Measurements from ENCODE around the gene TRIM40. TPM values are rescaled to one million over a fixed set of nuclear protein-coding genes. Genes with fewer than 3 reads are reported as not detected.

The TRIM40 gene
- total and polyA plus RNA-seq, 2 experiments from 2014 or later = not detected

DNA sequence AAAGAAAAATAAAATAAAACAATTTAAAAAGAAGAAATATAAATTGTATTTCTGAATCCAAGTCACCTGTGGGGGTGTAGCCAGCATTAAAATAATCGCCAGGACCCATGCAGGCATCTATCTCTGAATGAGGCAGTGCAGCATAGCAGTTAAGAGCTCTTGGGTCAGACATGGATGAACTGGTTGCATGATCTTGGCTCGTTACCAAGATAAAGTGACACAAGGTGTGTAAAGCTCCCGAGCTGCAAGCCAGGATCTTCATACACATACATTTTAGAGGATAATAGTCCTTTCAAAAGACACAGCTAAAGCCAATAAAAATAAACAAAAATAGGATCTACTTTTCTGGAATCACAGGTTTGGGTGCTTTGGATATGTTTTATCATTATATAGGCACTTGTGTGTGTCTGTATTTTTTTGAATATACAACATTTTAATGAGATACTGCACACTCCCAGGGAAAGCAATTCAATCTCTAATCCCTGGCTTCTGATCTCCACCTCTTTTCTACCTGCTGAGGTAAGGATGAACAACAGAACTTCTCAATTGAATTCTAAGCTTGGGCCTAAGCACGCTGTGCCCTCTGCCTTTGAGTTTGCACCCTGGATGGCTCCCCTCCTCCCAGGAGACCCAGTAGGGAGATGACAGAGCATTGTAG lies 16.2 kb downstream of the TRIM40 start:
- H3K4me3 Mint-ChIP-seq = no peak overlapping the region
- Histone ChIP-seq H3K4me2 (no peak overlapping the region), H3K4me3 (no peak overlapping the region), H3K27ac (ENCODE audit: low read depth) (no peak overlapping the region), H3K79me2 (replicated peaks; ENCODE audit: insufficient read depth) (no peaks in the 10 kb centered on the region), H2AFZ (no peak overlapping the region), H3F3A (replicated peaks; ENCODE audit: low read depth) (no peaks in the 10 kb centered on the region), H3K9me2 (ENCODE audit: insufficient read depth) (no peaks in the 10 kb centered on the region), H3K4me1 (ENCODE audit: insufficient read depth) (no peaks in the 10 kb centered on the region), H4K20me1 (replicated peaks; ENCODE audit: insufficient read depth) (no peaks in the 10 kb centered on the region), H3K27me3 (ENCODE audit: insufficient read depth) (0 out of 2 replicates have a peak, but pooled peaks cover 11% of the 10 kb centered on the region), H3K36me3 (ENCODE audit: insufficient read depth) (no peaks in the 10 kb centered on the region)
- no peaks in the 10 kb centered on the region for H3K36me3 Mint-ChIP-seq (ENCODE audit: low read depth)
- ATAC-seq = no peak
- no peaks in the 10 kb centered on the region for H3K9me3 Mint-ChIP-seq
- no peak for DNase-seq (ENCODE audit: low spot score)
- H3K27ac Mint-ChIP-seq = no peak overlapping the region
- TF ChIP-seq, protein P1, sequence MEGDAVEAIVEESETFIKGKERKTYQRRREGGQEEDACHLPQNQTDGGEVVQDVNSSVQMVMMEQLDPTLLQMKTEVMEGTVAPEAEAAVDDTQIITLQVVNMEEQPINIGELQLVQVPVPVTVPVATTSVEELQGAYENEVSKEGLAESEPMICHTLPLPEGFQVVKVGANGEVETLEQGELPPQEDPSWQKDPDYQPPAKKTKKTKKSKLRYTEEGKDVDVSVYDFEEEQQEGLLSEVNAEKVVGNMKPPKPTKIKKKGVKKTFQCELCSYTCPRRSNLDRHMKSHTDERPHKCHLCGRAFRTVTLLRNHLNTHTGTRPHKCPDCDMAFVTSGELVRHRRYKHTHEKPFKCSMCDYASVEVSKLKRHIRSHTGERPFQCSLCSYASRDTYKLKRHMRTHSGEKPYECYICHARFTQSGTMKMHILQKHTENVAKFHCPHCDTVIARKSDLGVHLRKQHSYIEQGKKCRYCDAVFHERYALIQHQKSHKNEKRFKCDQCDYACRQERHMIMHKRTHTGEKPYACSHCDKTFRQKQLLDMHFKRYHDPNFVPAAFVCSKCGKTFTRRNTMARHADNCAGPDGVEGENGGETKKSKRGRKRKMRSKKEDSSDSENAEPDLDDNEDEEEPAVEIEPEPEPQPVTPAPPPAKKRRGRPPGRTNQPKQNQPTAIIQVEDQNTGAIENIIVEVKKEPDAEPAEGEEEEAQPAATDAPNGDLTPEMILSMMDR (conservative IDR thresholded peaks at IDR 0.05; ENCODE audit: low read depth in 2 of 2) = no peak
- no peak for TF ChIP-seq ZNF114 (CRISPR knock-in tag; IDR thresholded peaks at IDR 0.05)
- TF ChIP-seq NANOG (IDR thresholded peaks at IDR 0.05; ENCODE audit: borderline replicate concordance) = no peak
- TF ChIP-seq POLR2AphosphoS5 (IDR thresholded peaks at IDR 0.05; ENCODE audit: low read depth) = no peak
- TF ChIP-seq REST (IDR thresholded peaks at IDR 0.05; ENCODE audit: unreplicated experiment) = no peak
- TF ChIP-seq ZNF331 (CRISPR knock-in tag; IDR thresholded peaks at IDR 0.05; ENCODE audit: low read depth) = no peak
- no peak for TF ChIP-seq ZNF462 (CRISPR knock-in tag; IDR thresholded peaks at IDR 0.05)
- no peak for TF ChIP-seq STAT1 (IDR thresholded peaks at IDR 0.05; ENCODE audit: unreplicated experiment)
- TF ChIP-seq EZH2 (IDR thresholded peaks at IDR 0.05; ENCODE audit: low read depth, unreplicated experiment) = no peak
- no peak for TF ChIP-seq EZH2phosphoT487 (IDR thresholded peaks at IDR 0.05; ENCODE audit: unreplicated experiment)
- no peak for TF ChIP-seq CREB1 (CRISPR knock-in tag; IDR thresholded peaks at IDR 0.05; ENCODE audit: low read depth)
- TF ChIP-seq, protein P2, sequence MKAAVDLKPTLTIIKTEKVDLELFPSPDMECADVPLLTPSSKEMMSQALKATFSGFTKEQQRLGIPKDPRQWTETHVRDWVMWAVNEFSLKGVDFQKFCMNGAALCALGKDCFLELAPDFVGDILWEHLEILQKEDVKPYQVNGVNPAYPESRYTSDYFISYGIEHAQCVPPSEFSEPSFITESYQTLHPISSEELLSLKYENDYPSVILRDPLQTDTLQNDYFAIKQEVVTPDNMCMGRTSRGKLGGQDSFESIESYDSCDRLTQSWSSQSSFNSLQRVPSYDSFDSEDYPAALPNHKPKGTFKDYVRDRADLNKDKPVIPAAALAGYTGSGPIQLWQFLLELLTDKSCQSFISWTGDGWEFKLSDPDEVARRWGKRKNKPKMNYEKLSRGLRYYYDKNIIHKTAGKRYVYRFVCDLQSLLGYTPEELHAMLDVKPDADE (IDR thresholded peaks at IDR 0.05) = no peak
- TF ChIP-seq JUNB (IDR thresholded peaks at IDR 0.05; ENCODE audit: unreplicated experiment) = no peak
- peaks cover 4% of the 10 kb centered on the region for H3K27me3 Mint-ChIP-seq (ENCODE audit: insufficient read depth, low read depth, poor library complexity)
- no peaks in the 10 kb centered on the region for H3K4me1 Mint-ChIP-seq
